OCI-M1 (cell line): ENCODE results near the gene ENSA.
"Not testable (repeated sequence)": the region's sequence is repeated elsewhere in the genome, so short reads cannot be mapped to it uniquely, and the experiment has no call there.

Experiments used
- DNase-seq: peaks from one replicate; lab custom pipeline; 2025; lab: John Stamatoyannopoulos, UW

The ENSA gene, protein sequence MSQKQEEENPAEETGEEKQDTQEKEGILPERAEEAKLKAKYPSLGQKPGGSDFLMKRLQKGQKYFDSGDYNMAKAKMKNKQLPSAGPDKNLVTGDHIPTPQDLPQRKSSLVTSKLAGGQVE

GRCh38 chr1:150629115-150629928 is at the start of gene ENSA:
Gene ENSA, minus strand, starts transcription at chr1:150629612. Its CDS starts 142 bp downstream, at chr1:150629470.
- DNase-seq = peak; percentile 99

DNA sequence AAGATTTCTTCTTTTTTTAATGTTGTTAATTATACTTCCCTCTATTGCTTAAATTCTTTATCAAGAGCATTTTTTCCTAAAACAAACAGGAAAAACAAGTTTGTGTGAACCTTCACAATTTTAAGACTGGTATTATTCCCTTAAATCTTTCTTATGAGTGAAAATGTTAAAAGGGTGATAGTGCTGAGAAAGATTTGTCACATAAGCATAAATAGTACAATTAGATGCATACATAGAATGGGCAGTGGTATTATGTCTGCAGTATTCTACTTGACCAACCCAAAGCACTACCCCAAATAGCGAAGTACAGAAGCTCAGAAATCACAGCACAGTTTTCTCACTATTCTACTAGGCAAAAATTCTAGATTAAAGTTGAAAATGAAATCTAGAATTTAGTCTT is 49.6 kb upstream of the ENSA start:
- DNase-seq = no peak

DNA sequence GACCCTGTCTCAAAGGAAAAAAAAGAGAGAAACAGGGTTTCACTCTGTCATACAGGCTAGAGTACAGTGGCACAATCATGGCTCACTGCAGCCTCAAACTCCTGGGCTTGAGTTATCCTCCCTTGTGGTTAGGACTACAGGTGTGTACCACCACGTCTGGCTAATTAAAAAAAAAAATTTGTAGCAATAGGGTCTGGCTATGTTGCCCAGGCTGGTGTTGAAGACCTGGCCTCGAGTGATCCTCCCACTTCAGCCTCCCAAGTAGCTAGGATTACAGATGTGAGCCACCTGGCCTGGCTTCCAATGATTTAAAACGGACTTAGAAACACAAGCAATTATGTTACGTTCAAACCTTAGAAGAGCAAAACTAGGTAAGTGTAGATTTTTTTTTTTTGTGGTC is 45.5 kb upstream of the ENSA start:
- DNase-seq = no peak

- DNase-seq = no peak
These were observed 33.9 kb upstream of the ENSA start for GRCh38 chr1:150663321-150663720.

- DNase-seq = no peak
These were observed 33.4 kb upstream of the ENSA start for GRCh38 chr1:150662811-150663210.

DNA sequence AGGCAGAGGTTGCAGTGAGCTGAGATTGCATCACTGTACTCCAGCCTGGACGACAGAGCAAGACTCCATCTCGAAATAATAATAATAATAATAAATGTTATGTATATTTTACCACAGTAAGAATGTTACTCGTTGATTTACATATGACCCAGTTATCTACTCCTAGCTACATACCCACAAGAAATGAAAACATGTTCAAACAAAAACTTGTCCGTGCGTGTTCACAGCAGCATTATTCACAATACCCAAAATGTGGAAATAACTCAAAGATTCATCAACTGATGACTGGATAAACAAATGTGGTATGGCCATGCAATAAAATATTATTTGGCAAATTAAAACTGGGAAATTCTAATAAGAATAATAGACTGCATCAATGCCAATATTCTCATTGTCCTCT is 31.7 kb upstream of the ENSA start:
- DNase-seq = no peak

DNA sequence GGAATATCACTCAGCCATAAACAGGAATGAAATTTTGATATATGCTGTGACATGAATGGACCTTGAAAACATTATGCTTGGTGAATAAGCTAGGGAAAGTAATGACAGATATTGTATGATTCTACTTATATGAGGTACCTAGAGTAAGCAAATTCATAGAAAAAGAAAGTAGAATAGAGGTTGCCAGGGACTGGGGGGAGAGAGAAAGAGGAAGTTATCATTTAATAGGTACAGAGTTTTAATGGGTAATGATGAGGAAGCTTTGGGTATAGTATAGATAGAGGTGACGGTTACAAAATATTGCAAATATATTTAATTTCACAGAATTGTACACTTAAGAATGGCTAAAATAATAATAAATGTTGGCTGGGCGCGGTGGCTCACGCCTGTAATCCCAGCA is 31.2 kb upstream of the ENSA start:
- no peak for DNase-seq

GRCh38 chr1:150657064-150657463 is 27.7 kb upstream of the ENSA start:
- DNase-seq = not testable (repeated sequence)

DNA sequence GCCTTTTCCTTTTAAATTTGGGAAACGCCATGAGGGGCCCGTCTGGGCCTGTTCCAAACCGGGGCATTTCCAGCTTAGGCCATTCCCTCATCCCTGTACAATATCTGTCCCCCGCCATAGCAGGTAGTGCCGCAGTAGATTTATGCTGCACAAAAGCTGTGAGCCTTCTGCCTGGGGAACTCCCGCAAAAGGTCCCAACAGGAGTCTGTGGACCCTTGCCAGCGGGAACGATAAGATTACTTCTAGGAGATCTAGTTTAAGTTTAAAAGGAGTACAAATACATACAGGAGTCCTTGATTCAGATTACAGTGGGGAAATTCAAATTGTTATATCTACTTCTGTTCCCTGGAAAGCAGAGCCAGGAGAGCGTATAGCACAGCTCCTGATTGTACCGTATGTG is 25.2 kb upstream of the ENSA start:
- DNase-seq = not testable (repeated sequence)

- no peak for DNase-seq
These were observed 20.8 kb upstream of the ENSA start for GRCh38 chr1:150650193-150650592.

DNA sequence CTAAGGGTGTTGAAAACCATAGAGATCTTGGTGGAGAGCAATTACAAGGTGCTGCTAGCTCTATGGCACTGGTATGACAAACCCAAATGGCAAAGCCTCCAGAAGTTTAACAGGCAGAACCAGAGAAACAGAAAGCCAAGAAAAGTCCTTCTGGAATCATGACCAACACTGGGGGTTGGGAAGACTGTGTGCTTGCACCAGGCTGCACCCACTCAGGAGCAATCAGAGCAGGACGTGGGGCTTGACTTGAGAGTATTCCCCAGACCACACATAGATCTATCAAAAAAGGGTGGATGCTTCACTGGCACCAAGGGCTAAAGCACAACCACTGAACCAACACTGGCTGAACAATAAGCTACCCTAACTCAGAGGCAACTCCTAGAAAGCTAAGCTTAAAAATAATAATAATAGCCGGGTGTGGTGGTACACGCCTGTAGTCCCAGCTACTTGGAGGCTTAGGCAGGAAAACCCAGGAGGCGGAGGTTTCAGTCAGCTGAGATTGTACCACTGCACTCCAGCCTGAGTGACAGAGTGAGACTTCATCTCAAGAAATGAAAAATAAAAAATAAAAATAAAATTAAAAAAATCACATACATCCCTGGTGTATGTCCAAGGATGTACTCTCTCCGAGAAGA is 20.1 kb upstream of the ENSA start:
- no peak for DNase-seq

DNA sequence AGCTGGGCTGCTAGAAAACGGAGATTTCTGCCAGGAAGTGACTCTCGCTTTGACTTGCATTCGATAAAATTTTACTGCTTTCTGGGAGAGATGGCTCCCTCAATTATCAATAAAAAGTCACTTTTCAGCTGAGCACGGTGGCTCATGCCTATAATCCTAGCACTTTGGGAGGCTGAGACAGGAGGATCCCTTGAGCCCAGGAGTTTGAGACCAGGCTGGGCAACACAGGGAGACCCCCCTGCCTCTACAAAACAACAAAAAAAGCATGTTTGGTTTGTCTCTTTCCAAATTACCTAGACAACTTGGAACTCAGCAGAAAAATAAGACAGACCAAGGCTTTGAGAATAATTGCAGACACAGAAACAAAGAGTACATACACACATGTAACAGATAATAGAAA is 12.9 kb upstream of the ENSA start:
- no peak for DNase-seq

DNA sequence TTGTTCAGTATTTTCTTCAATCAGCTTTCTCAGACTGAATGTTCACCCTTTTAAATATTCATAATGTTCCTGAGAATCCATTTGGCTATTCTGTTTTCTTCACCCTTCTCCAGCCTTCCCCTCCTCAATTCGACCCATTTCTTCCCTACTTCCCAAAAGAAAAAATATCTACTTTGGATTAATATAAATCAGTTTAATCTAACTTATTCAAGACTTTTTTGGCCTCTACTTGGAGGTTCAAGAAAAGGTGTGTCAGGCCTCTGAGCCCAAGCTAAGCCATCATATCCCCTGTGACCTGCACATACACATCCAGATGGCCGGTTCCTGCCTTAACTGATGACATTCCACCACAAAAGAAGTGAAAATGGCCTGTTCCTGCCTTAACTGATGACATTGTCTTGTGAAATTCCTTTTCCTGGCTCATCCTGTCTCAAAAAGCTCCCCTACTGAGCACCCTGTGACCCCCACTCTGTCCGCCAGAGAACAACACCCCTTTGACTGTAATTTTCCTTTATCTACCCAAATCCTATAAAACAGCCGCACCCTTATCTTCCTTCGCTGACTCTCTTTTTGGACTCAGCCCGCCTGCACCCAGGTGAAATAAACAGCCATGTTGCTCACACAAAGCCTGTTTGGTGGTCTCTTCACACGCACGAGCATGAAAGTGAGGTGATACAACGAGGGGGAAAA is 11.9 kb upstream of the ENSA start:
- DNase-seq = not testable (repeated sequence)

GRCh38 chr1:150638430-150638829 is 9.0 kb upstream of the ENSA start:
- not testable (repeated sequence) for DNase-seq

DNA sequence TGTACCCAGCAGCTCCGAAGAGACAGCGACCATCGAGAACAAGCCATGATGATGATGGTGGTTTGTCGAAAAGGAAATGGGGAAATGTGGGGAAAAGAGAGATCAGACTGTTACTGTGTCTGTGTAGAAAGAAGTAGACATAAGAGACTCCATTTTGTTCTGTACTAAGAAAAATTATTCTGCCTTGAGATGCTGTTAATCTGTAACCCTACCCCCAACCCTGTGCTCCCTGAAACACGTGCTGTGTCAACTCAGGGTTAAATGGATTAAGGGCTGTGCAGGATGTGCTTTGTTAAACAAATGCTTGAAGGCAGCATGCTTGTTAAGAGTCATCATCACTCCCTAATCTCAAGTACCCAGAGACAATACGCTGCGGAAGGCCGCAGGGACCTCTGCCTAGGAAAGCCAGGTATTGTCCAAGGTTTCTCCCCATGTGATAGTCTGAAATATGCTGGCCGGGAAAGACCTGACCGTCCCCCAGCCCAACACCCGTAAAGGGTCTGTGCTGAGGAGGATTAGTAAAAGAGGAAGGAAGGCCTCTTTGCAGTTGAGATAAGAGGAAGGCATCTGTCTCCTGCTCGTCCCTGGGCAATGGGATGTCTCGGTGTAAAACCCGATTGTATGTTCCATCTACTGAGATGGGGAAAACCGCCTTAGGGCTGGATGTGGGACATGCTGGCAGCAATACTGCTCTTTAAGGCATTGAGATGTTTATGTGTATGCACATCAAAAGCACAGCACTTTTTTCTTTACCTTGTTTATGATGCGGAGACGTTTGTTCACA is 5.6 kb upstream of the ENSA start:
- DNase-seq = peak; percentile 89

GRCh38 chr1:150628766-150629114 is 672 bp downstream of the ENSA start:
- no peak for DNase-seq

DNA sequence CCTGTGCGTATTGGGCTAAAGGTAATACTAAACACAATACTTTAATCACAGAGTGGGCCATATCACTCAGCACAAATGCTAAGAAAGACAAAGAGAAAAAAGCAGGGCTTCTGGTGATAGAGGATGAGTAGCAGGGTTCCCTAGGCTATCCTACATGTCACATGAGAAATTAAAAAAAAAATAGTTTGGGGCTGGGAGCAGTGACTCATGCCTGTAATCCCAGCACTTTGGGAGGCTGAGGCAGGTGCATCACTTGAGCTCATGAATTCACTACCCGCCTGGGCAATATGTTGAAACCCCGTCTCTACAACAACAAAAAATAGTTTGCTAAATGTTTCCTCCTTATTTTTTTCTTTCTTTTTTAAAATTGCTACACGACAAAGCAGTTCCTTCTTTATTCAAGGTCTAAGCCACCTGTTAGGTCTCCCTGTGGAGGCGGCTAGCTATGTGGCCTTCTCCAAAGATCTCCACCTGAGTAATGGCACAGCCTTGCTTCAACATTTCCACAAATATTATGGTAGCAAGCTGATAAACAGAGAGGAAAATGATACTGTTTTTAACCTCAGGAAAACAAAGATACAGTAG is 1.5 kb downstream of the ENSA start:
- no peak for DNase-seq

DNA sequence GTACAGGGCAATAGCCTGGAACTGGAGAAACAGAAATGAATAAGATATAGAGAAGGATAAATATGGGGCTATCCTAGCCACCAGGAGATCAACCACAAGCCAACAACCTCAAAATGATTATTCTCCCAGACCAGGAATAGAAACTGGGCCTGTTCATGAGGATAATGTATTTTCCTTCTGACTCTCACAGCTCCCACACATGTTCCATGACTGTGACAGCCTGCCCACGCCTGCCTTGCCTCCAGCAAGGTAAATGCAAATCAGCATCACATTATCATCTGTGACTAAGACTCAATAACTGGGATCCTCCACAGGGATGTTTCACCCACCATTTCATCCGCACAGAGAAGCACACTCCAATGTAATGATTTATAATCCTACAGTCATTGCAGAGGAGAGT is 3.3 kb downstream of the ENSA start:
- no peak for DNase-seq

GRCh38 chr1:150624546-150624945 is 4.9 kb downstream of the ENSA start:
- DNase-seq = not testable (repeated sequence)

DNA sequence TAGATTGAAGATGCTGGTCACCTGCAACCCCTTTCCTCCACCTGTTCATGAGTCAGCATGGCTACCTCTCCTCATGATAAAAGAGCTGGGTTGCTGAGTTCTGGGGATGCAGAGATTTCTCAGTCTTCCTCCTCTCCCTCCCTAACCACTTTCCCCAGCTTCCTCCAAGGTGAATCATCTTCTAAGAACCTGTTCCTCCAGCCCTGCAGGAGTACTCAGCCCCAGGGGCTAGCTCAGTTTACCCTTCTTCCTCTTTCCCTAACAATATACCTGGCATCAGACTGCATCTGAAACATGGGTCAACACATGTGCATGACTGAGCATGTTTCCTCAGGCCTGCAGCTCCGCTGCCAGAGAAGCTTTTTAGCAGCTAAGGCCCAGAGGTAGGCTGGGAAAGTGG is 5.3 kb downstream of the ENSA start:
- not testable (repeated sequence) for DNase-seq

GRCh38 chr1:150622303-150622975 is 7.0 kb downstream of the ENSA start:
- no peak for DNase-seq
